HFF-Myc (cell line): ENCODE results near the gene VPS13C.
A peak's percentile ranks its signal among the peaks of the same experiment; 100 is the strongest.

Experiments
- DNase-seq: peaks from one replicate; pipeline ENCODE4 v3.0.0-alpha.2; 2011; ENCODE audit warnings: low read depth; ENCODE audit errors: extremely low read depth
- H3K4me3 ChIP-seq: replicated peaks from 2 replicates; pipeline ENCODE4 v1.5.1; 2011; ENCODE audit warnings: low read depth, mild to moderate bottlenecking, control low read depth, low read length
- CTCF ChIP-seq: IDR thresholded peaks from 2 replicates; pipeline ENCODE4 v1.5.1; 2012; ENCODE audit warnings: mild to moderate bottlenecking, low read depth, low read length, control low read depth; ENCODE audit errors: missing control alignments

Gene VPS13C

GRCh38 chr15:62066663-62067447 is 6.6 kb upstream of the VPS13C start, which contains the start of gene C2CD4A:
C2CD4A (plus strand) TSS chr15:62066977; CDS start chr15:62067614, 637 bp downstream.
- no peak for TF ChIP-seq CTCF
- H3K4me3 ChIP-seq = peak within 1 kb of the TSS; percentile 10; the same call in 1 of the 2 replicates
- DNase-seq = no peak

GRCh38 chr15:62063825-62064635 is 3.8 kb upstream of the VPS13C start:
- DNase-seq = no peak
- no peak for TF ChIP-seq CTCF
- H3K4me3 ChIP-seq = no peak overlapping the region

- no peak for TF ChIP-seq CTCF
- no peak for DNase-seq
- peak overlapping the region; percentile 88 for H3K4me3 ChIP-seq
These were observed 641 bp upstream of the VPS13C start for GRCh38 chr15:62060896-62061280.

GRCh38 chr15:62059816-62060112 is 483 bp downstream of the VPS13C start:
- DNase-seq = no peak

GRCh38 chr15:62059108-62059815 is 985 bp downstream of the VPS13C start:
- DNase-seq = no peak
- H3K4me3 ChIP-seq = peak overlapping the region; percentile 88
- no peak for TF ChIP-seq CTCF

More at GRCh38 chr15:62059816-62060112, 483 bp downstream of the VPS13C start:
- no peak for TF ChIP-seq CTCF
- peak overlapping the region; percentile 88 for H3K4me3 ChIP-seq

- H3K4me3 ChIP-seq = peak overlapping the region; percentile 88; the same call in 1 of the 2 replicates
- DNase-seq = no peak
- no peak for TF ChIP-seq CTCF
These were observed 1.8 kb downstream of the VPS13C start for GRCh38 chr15:62058327-62059028.
